AG04450 (cell line): Measurements from ENCODE around the gene KLHL2. TPM values are rescaled to one million over a fixed set of nuclear protein-coding genes. Genes with fewer than 3 reads are reported as not detected.

Source experiments
- CTCF ChIA-PET: fragments of 300-600, 350-600 bp; formaldehyde crosslinking; extraction: SDS; loops from one replicate; lab custom pipeline; 2022; ENCODE audit warnings: antibody characterized with exemption, inconsistent platforms; lab: Charles Lee
- POLR2A ChIA-PET: fragments of 350-600 bp; formaldehyde crosslinking; extraction: SDS; loops from one replicate; lab custom pipeline; 2021; ENCODE audit warnings: antibody characterized with exemption, inconsistent platforms; lab: Yijun Ruan, JAX
- DNase-seq: peaks from one replicate; pipeline ENCODE4 v3.0.0-alpha.2; 2011; ENCODE audit warnings: low read depth, low spot score
- H3K27ac ChIP-seq: one replicate; pipeline ENCODE4 v1.5.1; 2012; ENCODE audit warnings: low read depth, low read length, control low read depth
- H3K27me3 ChIP-seq: one replicate; pipeline ENCODE4 v1.6.0; 2012; ENCODE audit warnings: low read length; ENCODE audit not compliant: control insufficient read depth, insufficient read depth
- H3K4me3 ChIP-seq: 2 replicates; pipeline ENCODE4 v1.5.1; 2011; ENCODE audit warnings: mild to moderate bottlenecking, low read depth, low read length, control low read depth
- H3K9me3 ChIP-seq: 2 replicates; pipeline ENCODE4 v1.5.1; 2012; ENCODE audit warnings: low read length; ENCODE audit not compliant: control insufficient read depth, insufficient read depth
- polyA plus RNA-seq: library from polyadenylated mRNA; depleted of rRNA; stranded (reverse); fragments of >200 nt; gene quantifications from 2 replicates; pipeline ENCODE4 v1.2.3, GENCODE V29; 2011
- TF ChIP-seq, protein P1 (sequence below): IDR thresholded peaks from 2 replicates; pipeline ENCODE4 v1.5.1; 2011; ENCODE audit warnings: low read depth, low read length, control low read depth, inconsistent platforms

Gene KLHL2
- polyA plus RNA-seq, 1 experiment = 16.4 TPM

DNA sequence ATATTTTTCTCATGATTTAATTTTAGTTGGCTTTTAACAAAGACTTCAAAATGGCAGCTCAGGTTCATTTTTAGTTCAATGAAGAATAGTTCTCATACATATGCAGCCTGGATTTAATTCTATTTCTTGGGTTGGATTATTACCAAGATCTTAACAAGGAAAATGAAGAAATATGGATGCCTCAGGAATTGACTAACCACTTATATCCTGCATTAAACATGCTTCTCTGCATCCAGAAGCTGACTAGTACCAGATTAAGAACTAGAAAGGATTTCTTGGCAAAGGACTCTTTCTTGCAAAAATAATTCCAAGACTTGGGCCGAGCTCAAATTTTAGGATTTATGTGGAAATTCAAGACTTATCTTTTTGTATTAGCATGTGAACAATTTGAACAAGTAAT is 5.6 kb upstream of the KLHL2 start:
- DNase-seq = no peak
- POLR2A ChIA-PET = no interaction called here
- CTCF ChIA-PET = interaction anchor here (0.9 kb wide), 1 partner anchor 10 kb away, joined by 3 read pairs; no protein-coding TSS in a partner anchor
- H3K4me3 ChIP-seq = no peak overlapping the region
- H3K27me3 ChIP-seq = no peaks in the 10 kb centered on the region
- no peak overlapping the region for H3K27ac ChIP-seq
- no peaks in the 10 kb centered on the region for H3K9me3 ChIP-seq
- TF ChIP-seq, protein P1, sequence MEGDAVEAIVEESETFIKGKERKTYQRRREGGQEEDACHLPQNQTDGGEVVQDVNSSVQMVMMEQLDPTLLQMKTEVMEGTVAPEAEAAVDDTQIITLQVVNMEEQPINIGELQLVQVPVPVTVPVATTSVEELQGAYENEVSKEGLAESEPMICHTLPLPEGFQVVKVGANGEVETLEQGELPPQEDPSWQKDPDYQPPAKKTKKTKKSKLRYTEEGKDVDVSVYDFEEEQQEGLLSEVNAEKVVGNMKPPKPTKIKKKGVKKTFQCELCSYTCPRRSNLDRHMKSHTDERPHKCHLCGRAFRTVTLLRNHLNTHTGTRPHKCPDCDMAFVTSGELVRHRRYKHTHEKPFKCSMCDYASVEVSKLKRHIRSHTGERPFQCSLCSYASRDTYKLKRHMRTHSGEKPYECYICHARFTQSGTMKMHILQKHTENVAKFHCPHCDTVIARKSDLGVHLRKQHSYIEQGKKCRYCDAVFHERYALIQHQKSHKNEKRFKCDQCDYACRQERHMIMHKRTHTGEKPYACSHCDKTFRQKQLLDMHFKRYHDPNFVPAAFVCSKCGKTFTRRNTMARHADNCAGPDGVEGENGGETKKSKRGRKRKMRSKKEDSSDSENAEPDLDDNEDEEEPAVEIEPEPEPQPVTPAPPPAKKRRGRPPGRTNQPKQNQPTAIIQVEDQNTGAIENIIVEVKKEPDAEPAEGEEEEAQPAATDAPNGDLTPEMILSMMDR = no peak

DNA sequence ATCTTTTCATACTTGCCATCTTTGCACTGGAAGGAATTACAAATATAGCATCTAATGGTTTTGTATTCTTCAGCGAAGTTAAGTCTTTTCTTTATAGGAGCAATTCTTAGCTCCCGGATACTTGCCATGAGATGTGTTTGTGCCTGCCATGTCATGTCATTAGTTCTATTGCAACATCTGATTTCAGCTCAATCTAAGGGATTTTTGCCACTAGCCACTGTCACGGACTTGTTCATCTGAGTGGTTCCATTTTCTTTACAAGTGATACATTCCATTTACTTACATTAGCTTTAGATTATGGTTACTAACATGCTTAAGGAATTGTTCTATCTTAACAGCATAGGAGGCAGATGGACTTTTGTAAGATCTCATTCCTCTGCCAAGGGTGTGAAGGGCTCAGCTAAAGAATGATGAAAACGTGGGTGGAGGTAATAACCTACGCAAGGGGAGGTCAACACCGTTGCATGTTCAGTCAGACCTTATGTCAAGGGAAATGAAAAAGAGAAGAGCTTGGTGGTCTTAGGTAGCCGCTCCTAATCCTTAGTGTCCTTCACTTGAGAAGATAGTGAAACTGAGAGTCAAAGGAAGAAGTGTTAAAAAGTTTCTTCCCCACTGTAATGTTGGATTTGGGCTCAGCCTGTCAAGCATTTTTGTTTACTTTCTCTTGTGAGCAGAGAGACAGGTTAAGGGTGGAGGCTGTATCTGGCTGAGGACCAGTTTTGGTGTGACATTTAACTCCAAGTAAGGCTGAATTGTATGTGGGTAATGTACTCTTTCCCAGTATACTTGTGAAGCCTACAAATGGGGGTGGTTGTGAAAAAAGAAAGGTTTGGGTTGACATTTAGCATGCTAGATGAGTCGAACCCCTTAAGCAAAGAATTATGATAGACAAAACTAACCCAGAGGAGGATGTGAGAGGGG is 3.6 kb upstream of the KLHL2 start:
- H3K27ac ChIP-seq = no peak overlapping the region
- H3K27me3 ChIP-seq = no peaks in the 10 kb centered on the region
- ChIA-PET POLR2A (no interaction called here), CTCF (interaction anchor here (1.2 kb wide), 1 partner anchor 73 kb away, joined by 3 read pairs; no protein-coding TSS in a partner anchor)
- no peaks in the 10 kb centered on the region for H3K9me3 ChIP-seq
- H3K4me3 ChIP-seq = no peak overlapping the region
- no peak for DNase-seq
- TF ChIP-seq, protein P1 = no peak

DNA sequence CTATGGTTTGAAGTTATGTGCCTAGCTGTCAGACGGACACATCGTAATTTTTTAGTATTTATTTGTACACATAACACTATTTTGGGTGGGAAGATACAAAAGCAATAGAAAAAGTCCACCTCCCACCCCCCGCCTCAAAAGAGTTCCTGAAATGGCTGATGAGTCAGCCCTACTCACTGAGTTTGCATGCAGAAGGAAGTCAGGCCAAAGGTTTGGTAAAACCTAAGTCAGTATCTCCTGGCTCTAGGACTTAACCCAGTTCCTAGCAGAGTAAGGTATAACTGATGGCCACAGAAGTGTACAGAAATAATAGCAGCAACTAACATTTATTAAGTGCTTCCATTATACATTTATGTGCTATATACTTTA is 2.9 kb upstream of the KLHL2 start:
- Histone ChIP-seq H3K27ac (no peak overlapping the region), H3K4me3 (no peak overlapping the region), H3K9me3 (no peaks in the 10 kb centered on the region), H3K27me3 (no peaks in the 10 kb centered on the region)
- TF ChIP-seq, protein P1 = no peak
- DNase-seq = peak; percentile 11
- CTCF ChIA-PET = interaction anchor here (1.2 kb wide), 1 partner anchor 74 kb away, joined by 3 read pairs; no protein-coding TSS in a partner anchor
- POLR2A ChIA-PET = no interaction called here

DNA sequence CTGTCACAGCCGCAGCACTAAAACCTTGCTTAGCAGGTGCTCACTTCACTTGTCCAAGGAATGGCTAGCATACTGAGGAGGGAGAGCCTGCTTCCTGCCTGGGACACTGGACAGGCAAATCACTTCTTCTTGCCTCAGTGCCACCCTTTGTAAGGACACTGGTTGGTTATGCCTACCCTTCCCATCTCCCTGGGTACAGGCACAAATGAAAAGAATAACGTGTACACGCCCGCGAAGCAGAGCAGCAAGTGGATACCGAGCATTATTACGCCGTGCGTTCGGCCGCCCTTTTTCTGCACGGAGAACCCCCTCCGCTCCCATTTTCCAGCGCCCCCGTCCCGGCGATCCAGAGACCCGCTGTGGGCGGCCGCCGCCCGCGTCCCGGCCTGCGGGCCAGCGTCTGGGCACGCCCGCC is 338 bp upstream of the KLHL2 start:
- CTCF ChIA-PET = interaction anchor here (1.3 kb wide), 1 partner anchor 76 kb away, joined by 4 read pairs; no protein-coding TSS in a partner anchor
- H3K27ac ChIP-seq = no peak overlapping the region
- POLR2A ChIA-PET = no interaction called here
- H3K4me3 ChIP-seq = peak overlapping the region; percentile 86
- TF ChIP-seq, protein P1 = no peak
- no peaks in the 10 kb centered on the region for H3K9me3 ChIP-seq
- no peak for DNase-seq
- H3K27me3 ChIP-seq = no peaks in the 10 kb centered on the region

DNA sequence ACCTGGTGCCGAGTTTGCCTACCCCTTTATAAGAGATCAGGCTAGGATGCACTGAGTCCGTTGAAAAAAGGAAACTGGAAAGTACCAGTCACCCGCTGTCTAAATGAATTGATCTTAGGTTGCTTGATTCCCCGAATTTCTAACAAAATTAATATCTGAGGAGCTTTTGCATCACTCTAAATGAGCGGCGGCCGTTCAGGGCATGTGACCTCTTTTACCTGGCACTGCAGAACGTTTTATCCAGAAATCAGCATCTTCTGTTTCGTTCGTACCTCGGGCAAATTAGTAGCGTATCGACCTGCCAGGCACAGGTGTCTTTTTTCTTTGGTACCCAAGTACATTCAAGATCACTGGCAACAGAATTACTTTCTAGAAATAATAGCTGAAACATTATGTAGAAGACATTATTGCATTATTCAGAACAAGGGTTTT is 876 bp downstream of the KLHL2 start:
- Histone ChIP-seq H3K4me3 (peak overlapping the region; percentile 86), H3K27me3 (no peaks in the 10 kb centered on the region), H3K27ac (peak overlapping the region; percentile 25), H3K9me3 (no peaks in the 10 kb centered on the region)
- DNase-seq = no peak
- TF ChIP-seq, protein P1 = no peak
- CTCF ChIA-PET = no interaction called here
- POLR2A ChIA-PET = no interaction called here
